SK-N-SH treated with all-trans-retinoic acid at 6 μM for 48 hours (cell line): ENCODE data around the gene ZNF614.

Source experiments
- CREB5 ChIP-seq: fragments of 250-450 bp; sonication (Bioruptor Pico); IDR thresholded peaks from 2 replicates; pipeline ENCODE4 v1.5.1; 2020; ENCODE audit warnings: low read depth, mild to moderate bottlenecking, moderate library complexity
- POU6F1 ChIP-seq: fragments of 250-450 bp; sonication (Bioruptor Pico); IDR thresholded peaks from 2 replicates; pipeline ENCODE4 v1.8.0; 2021; ENCODE audit warnings: low read depth, mild to moderate bottlenecking, moderate library complexity, borderline replicate concordance
- ZC3H10 ChIP-seq: fragments of 250-450 bp; sonication (Bioruptor Pico); IDR thresholded peaks from 2 replicates; pipeline ENCODE4 v1.5.1; 2021; ENCODE audit warnings: mild to moderate bottlenecking, moderate library complexity
- TF ChIP-seq, protein P1 (sequence below): fragments of 250-450 bp; sonication (Bioruptor Pico); IDR thresholded peaks from 2 replicates; pipeline ENCODE4 v1.8.0; 2020; ENCODE audit warnings: mild to moderate bottlenecking, moderate library complexity, borderline replicate concordance
- TF ChIP-seq, protein P2 (sequence below): fragments of 250-450 bp; sonication (Bioruptor Pico); IDR thresholded peaks from 2 replicates; pipeline ENCODE4 v1.5.1; 2021; ENCODE audit warnings: mild to moderate bottlenecking, moderate library complexity

- TF ChIP-seq, protein P1, sequence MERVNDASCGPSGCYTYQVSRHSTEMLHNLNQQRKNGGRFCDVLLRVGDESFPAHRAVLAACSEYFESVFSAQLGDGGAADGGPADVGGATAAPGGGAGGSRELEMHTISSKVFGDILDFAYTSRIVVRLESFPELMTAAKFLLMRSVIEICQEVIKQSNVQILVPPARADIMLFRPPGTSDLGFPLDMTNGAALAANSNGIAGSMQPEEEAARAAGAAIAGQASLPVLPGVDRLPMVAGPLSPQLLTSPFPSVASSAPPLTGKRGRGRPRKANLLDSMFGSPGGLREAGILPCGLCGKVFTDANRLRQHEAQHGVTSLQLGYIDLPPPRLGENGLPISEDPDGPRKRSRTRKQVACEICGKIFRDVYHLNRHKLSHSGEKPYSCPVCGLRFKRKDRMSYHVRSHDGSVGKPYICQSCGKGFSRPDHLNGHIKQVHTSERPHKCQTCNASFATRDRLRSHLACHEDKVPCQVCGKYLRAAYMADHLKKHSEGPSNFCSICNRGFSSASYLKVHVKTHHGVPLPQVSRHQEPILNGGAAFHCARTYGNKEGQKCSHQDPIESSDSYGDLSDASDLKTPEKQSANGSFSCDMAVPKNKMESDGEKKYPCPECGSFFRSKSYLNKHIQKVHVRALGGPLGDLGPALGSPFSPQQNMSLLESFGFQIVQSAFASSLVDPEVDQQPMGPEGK: no peak
- TF ChIP-seq ZC3H10 (CRISPR knock-in tag) (no peak), POU6F1 (CRISPR knock-in tag) (no peak), CREB5 (no peak)
- TF ChIP-seq, protein P2, sequence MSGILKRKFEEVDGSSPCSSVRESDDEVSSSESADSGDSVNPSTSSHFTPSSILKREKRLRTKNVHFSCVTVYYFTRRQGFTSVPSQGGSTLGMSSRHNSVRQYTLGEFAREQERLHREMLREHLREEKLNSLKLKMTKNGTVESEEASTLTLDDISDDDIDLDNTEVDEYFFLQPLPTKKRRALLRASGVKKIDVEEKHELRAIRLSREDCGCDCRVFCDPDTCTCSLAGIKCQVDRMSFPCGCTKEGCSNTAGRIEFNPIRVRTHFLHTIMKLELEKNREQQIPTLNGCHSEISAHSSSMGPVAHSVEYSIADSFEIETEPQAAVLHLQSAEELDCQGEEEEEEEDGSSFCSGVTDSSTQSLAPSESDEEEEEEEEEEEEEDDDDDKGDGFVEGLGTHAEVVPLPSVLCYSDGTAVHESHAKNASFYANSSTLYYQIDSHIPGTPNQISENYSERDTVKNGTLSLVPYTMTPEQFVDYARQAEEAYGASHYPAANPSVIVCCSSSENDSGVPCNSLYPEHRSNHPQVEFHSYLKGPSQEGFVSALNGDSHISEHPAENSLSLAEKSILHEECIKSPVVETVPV: no peak
These were observed 42.3 kb upstream of the ZNF614 start for GRCh38 chr19:52070496-52070895.
